Prostate gland (tissue), 2 donors: Measurements from ENCODE around the gene CKAP4.

ENCODE experiments used
- CTCF ChIP-seq, 4 experiments: fragments of 200-600 bp in 2 of 4; fragments of 450-650 bp in 2 of 4; sonication (generic) in 2 of 4; IDR thresholded peaks; 1 replicate in 3 of 4; 2 replicates in 1 of 4; pipeline ENCODE4 v1.5.1; 2016 to 2019; ENCODE audit warnings: antibody characterized with exemption in 4 of 4, mild to moderate bottlenecking in 2 of 4, moderate library complexity in 2 of 4
- POLR2A ChIP-seq: fragments of 450-650 bp; IDR thresholded peaks from one replicate; pipeline ENCODE4 v1.6.1; 2016; ENCODE audit warnings: antibody characterized with exemption, mild to moderate bottlenecking

GRCh38 chr12:106190581-106190980, 57.2 kb downstream of the CKAP4 start:
- no peak for TF ChIP-seq CTCF (IDR thresholded peaks at IDR 0.05)
- no peak for TF ChIP-seq POLR2A
